ENCODE results near the gene RHOG. TPM values are rescaled to one million over a fixed set of nuclear protein-coding genes. Genes with fewer than 3 reads are reported as not detected.

The RHOG gene
- total RNA-seq, 2 experiments from 2014 or later, result 101 to 106 TPM

GRCh38 chr11:3799873-3800272 is 40.9 kb downstream of the RHOG start:
- peaks cover 29% of the 10 kb centered on the region for H3K4me1 Mint-ChIP-seq (ENCODE audit: low read depth)
- TF ChIP-seq CTCF (IDR thresholded peaks at IDR 0.05), result no peak
- no peaks in the 10 kb centered on the region for H3K9me3 ChIP-seq (ENCODE audit: control insufficient read depth in 1 of 2, insufficient read depth in 1 of 2, low read length in 2 of 2)
- H3K9me3 Mint-ChIP-seq, result no peaks in the 10 kb centered on the region
- intact Hi-C loops (cut with DNase I, micrococcal nuclease), result loop anchor here in 1 of 2 experiments (5.0 to 10.0 kb wide), 2 partner anchors 37 to 65 kb away; no protein-coding TSS in a partner anchor
- peak overlapping the region; percentile 97 for H3K27ac Mint-ChIP-seq
- H3K27me3 ChIP-seq (ENCODE audit: control insufficient read depth in 1 of 2, insufficient read depth in 2 of 2, low read length in 2 of 2), result no peaks in the 10 kb centered on the region
- H3K27ac ChIP-seq (ENCODE audit: low read depth in 1 of 2, low read length in 2 of 2), result no peak overlapping the region
- H3K4me3 ChIP-seq (ENCODE audit: low read length), result no peak overlapping the region
- peaks cover 29% of the 10 kb centered on the region for H3K4me1 ChIP-seq (ENCODE audit: insufficient read depth, low read length)
- ATAC-seq (ENCODE audit: poor library complexity), result no peak
- ChIA-PET POLR2A (interaction anchor here (5.5 to 6.3 kb wide), 2 partner anchors 9 to 40 kb away, joined by 67 to 76 read pairs; partner anchors contain the start of genes PGAP2 and RHOG), CTCF (interaction anchor here (0.6 kb wide), 1 partner anchor 11 kb away, joined by 4 read pairs; no protein-coding TSS in a partner anchor)
- H3K36me3 ChIP-seq (ENCODE audit: insufficient read depth, low read length), result peaks cover 2% of the 10 kb centered on the region
- peaks cover 22% of the 10 kb centered on the region for H3K36me3 Mint-ChIP-seq (ENCODE audit: low read depth)
- no peak for DNase-seq
- no peaks in the 10 kb centered on the region for H3K27me3 Mint-ChIP-seq
- H3K4me3 Mint-ChIP-seq, result no peak overlapping the region

GRCh38 chr11:3799143-3799542 is 41.6 kb downstream of the RHOG start:
- Mint-ChIP-seq H3K27ac (peak overlapping the region; percentile 97), H3K27me3 (no peaks in the 10 kb centered on the region), H3K4me1 (ENCODE audit: low read depth) (peaks cover 36% of the 10 kb centered on the region), H3K4me3 (peak overlapping the region; percentile 60), H3K36me3 (ENCODE audit: low read depth) (peaks cover 30% of the 10 kb centered on the region), H3K9me3 (no peaks in the 10 kb centered on the region)
- ATAC-seq (ENCODE audit: poor library complexity), result no peak
- H3K4me1 ChIP-seq (ENCODE audit: insufficient read depth, low read length), result peaks cover 36% of the 10 kb centered on the region
- no peak overlapping the region for H3K4me3 ChIP-seq (ENCODE audit: low read length)
- ChIA-PET CTCF (interaction anchor here (5.1 kb wide), 1 partner anchor 9 kb away, joined by 33 read pairs; the partner anchor contains the start of gene PGAP2), POLR2A (interaction anchor here (1.0 to 6.3 kb wide), 3 partner anchors 10 to 53 kb away, joined by 4 to 76 read pairs (median 67); partner anchors contain the start of genes PGAP2 and RHOG)
- no peak for DNase-seq
- intact Hi-C loops (cut with DNase I, micrococcal nuclease), result loop anchor here in 1 of 2 experiments (5.0 to 10.0 kb wide), 2 partner anchors 38 to 64 kb away; no protein-coding TSS in a partner anchor
- H3K9me3 ChIP-seq (ENCODE audit: control insufficient read depth in 1 of 2, insufficient read depth in 1 of 2, low read length in 2 of 2), result no peaks in the 10 kb centered on the region
- no peaks in the 10 kb centered on the region for H3K27me3 ChIP-seq (ENCODE audit: control insufficient read depth in 1 of 2, insufficient read depth in 2 of 2, low read length in 2 of 2)
- H3K36me3 ChIP-seq (ENCODE audit: insufficient read depth, low read length), result peaks cover 9% of the 10 kb centered on the region
- H3K27ac ChIP-seq (ENCODE audit: low read depth in 1 of 2, low read length in 2 of 2), result no peak overlapping the region
- TF ChIP-seq CTCF (IDR thresholded peaks at IDR 0.05), result no peak

- peaks cover 23% of the 10 kb centered on the region for H3K36me3 ChIP-seq (ENCODE audit: insufficient read depth, low read length)
- no peak for TF ChIP-seq CTCF (IDR thresholded peaks at IDR 0.05)
- H3K36me3 Mint-ChIP-seq (ENCODE audit: low read depth), result peaks cover 46% of the 10 kb centered on the region
- H3K27me3 ChIP-seq (ENCODE audit: control insufficient read depth in 1 of 2, insufficient read depth in 2 of 2, low read length in 2 of 2), result no peaks in the 10 kb centered on the region
- ChIA-PET CTCF (interaction anchor here (0.8 to 5.1 kb wide), 6 partner anchors 10 to 57 kb away, joined by 3 to 33 read pairs (median 5); partner anchors contain the start of genes PGAP2, RHOG and STIM1), POLR2A (interaction anchor here (1.0 to 6.3 kb wide), 12 partner anchors 12 to 294 kb away, joined by 3 to 76 read pairs (median 3); partner anchors contain the start of genes PGAP2, RHOG and STIM1)
- H3K27ac Mint-ChIP-seq, result peak within 1 kb of the TSS; percentile 97
- peak within 1 kb of the TSS; percentile 95 for H3K27ac ChIP-seq (ENCODE audit: low read depth in 1 of 2, low read length in 2 of 2)
- no peaks in the 10 kb centered on the region for H3K27me3 Mint-ChIP-seq
- H3K4me3 Mint-ChIP-seq, result peak within 1 kb of the TSS; percentile 89
- peak within 1 kb of the TSS; percentile 98 for H3K4me3 ChIP-seq (ENCODE audit: low read length)
- intact Hi-C loops (cut with DNase I, micrococcal nuclease), result loop anchor here (1.0 to 10.0 kb wide), 5 partner anchors 12 to 63 kb away; partner anchors contain the start of gene RHOG (in 1 of the 2)
- ATAC-seq (ENCODE audit: poor library complexity) (peak; percentile 93), DNase-seq (peak; percentile 98 to 100 (median 99))
- H3K9me3 Mint-ChIP-seq, result no peaks in the 10 kb centered on the region
- H3K9me3 ChIP-seq (ENCODE audit: control insufficient read depth in 1 of 2, insufficient read depth in 1 of 2, low read length in 2 of 2), result no peaks in the 10 kb centered on the region
- peaks cover 37% of the 10 kb centered on the region for H3K4me1 ChIP-seq (ENCODE audit: insufficient read depth, low read length)
- H3K4me1 Mint-ChIP-seq (ENCODE audit: low read depth), result peaks cover 46% of the 10 kb centered on the region
Measured at GRCh38 chr11:3797329-3798090, 43.2 kb downstream of the RHOG start, which contains the start of gene NUP98. NUP98 (minus strand) TSS chr11:3797554; CDS start chr11:3782117, 15,437 bp downstream.

Measured in CD4-positive, alpha-beta T cell (primary cell).